ENCODE data around the gene SETD1A. TPM values are rescaled to one million over a fixed set of nuclear protein-coding genes. Genes with fewer than 3 reads are reported as not detected.

Gene SETD1A
- total and polyA plus RNA-seq, 2 of the 8 experiments (the other 6 are each of a cell fraction or from before 2014, with no cell fraction given) = 4.8 to 29.0 TPM

DNA sequence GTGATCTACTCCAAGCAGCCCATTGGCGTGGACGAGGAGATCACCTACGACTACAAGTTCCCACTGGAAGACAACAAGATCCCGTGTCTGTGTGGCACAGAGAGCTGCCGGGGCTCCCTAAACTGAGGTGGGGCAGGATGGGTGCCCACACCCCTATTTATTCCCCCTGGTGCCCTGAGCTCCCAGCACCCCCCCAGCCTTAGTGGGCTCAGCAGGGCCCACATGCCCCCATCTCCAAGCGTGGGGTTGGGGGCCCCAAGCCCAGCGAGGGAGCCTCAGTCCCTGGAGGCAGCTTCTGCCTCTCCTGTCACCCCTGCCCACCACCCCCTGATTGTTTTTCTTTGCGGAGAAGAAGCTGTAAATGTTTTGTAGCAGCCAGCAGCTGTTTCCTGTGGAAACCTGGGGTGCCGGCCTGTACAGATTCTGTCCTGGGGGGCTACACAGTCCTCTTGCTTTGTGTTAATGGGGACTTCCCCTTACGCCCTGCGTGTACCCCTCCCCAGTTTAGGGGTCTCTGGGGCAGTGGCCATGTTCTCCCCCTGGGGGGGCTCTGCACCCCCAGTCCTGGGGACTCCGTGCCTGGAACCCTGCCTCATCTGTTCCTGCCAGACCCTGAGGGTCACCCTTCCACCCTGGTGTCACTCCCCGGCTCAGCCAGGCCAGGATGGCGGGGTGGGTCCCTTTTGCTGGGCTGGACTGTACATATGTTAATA is 26.5 kb downstream of the SETD1A start:
- WGBS, 2 experiments (ENCODE audit: extremely low coverage in 1 of 2, insufficient coverage in 1 of 2, insufficient read length in 1 of 2, insufficient replicate concordance in 2 of 2, low coverage in 1 of 2, low lambda C conversion rate in 2 of 2, missing lambda C conversion rate in 1 of 2) = 91% methylated on average over 13 of the region's 14 CpGs; no CpG with 5 or more reads in 1 of the 2 experiments
- Histone ChIP-seq H3K27ac (ENCODE audit: low read depth, low read length) (no peak overlapping the region), H3K14ac (ENCODE audit: insufficient read length) (no peak overlapping the region), H3K18ac (ENCODE audit: extremely low read depth, low read length) (no peak overlapping the region), H2BK15ac (ENCODE audit: low read length) (no peak overlapping the region), H4K5ac (ENCODE audit: insufficient read length, low read depth, low read length) (no peak overlapping the region), H2AFZ (ENCODE audit: low read length) (no peak overlapping the region), H4K91ac (replicated peaks; ENCODE audit: insufficient read length, low read length) (no peak overlapping the region), H3K23ac (ENCODE audit: insufficient read length) (no peak overlapping the region), H2BK5ac (ENCODE audit: low read depth, low read length) (no peak overlapping the region), H3K4ac (replicated peaks; ENCODE audit: insufficient read length, low read depth, low read length) (no peak overlapping the region), H3K79me1 (ENCODE audit: low read depth, low read length) (no peaks in the 10 kb centered on the region), H3K36me3 (ENCODE audit: control insufficient read depth in 2 of 4, insufficient read depth in 4 of 4, low read length in 3 of 4) (peaks cover 8 to 26% (median 19%) of the 10 kb centered on the region in 4 experiments; a peak in 6 of 8 replicates), H2BK12ac (ENCODE audit: low read depth, low read length) (no peak overlapping the region), H3K4me3 (ENCODE audit: extremely low read depth in 1 of 4, insufficient read depth in 2 of 4, low read depth in 3 of 4, low read length in 4 of 4) (no peak overlapping the region), H3K4me1 (replicated peaks in 1 of 4; ENCODE audit: control insufficient read depth in 3 of 4, insufficient read depth in 4 of 4, low read length in 3 of 4) (peaks cover 0 to 5% (median 2%) of the 10 kb centered on the region in 4 experiments; a peak in 4 of 7 replicates), H2AK5ac (ENCODE audit: low read depth, low read length) (no peak overlapping the region), H3K23me2 (ENCODE audit: low read depth, low read length) (peaks cover 3% of the 10 kb centered on the region; the same call in 1 of the 2 replicates), H3K79me2 (ENCODE audit: control insufficient read depth in 1 of 2, insufficient read depth in 2 of 2, low read length in 2 of 2) (no peaks in the 10 kb centered on the region), H3K56ac (replicated peaks; ENCODE audit: insufficient read length, low read depth, low read length) (no peak overlapping the region), H3K9me3 (ENCODE audit: insufficient read depth in 2 of 2, low read depth in 1 of 2, low read length in 1 of 2) (no peaks in the 10 kb centered on the region), H2BK120ac (replicated peaks; ENCODE audit: low read depth, low read length) (no peak overlapping the region), H3K27me3 (replicated peaks in 1 of 4; ENCODE audit: control insufficient read depth in 3 of 4, extremely low read depth in 1 of 4, insufficient read depth in 3 of 4, low read length in 3 of 4) (no peaks in the 10 kb centered on the region), H4K20me1 (replicated peaks in 1 of 2; ENCODE audit: control insufficient read depth in 1 of 2, insufficient read depth in 2 of 2, low read length in 2 of 2) (peaks cover 0 to 14% of the 10 kb centered on the region in 2 experiments), H3K9ac (replicated peaks in 1 of 4; ENCODE audit: extremely low read depth in 1 of 4, low read depth in 3 of 4, low read length in 3 of 4) (no peak overlapping the region), H3K4me2 (ENCODE audit: insufficient read depth in 1 of 2, low read depth in 2 of 2, low read length in 2 of 2) (no peak overlapping the region), H2BK20ac (ENCODE audit: low read length) (no peak overlapping the region), H4K8ac (ENCODE audit: extremely low read depth, insufficient read depth, low read length) (no peak overlapping the region; the same call in 1 of the 2 replicates)
- no peak for TF ChIP-seq ATF2 (IDR thresholded peaks at IDR 0.05; ENCODE audit: low read length)
- TF ChIP-seq SP1 (IDR thresholded peaks at IDR 0.05; ENCODE audit: low read depth, low read length) = no peak
- TF ChIP-seq JUND (IDR thresholded peaks at IDR 0.05; ENCODE audit: low read length) = no peak
- TF ChIP-seq GTF2F1 (IDR thresholded peaks at IDR 0.05; ENCODE audit: borderline replicate concordance, low read depth, low read length) = no peak
- no peak for TF ChIP-seq CREB1 (IDR thresholded peaks at IDR 0.05)
- TF ChIP-seq CTBP2 (IDR thresholded peaks at IDR 0.05; ENCODE audit: borderline replicate concordance, insufficient read depth, insufficient read length, low read length) = no peak
- no peak for TF ChIP-seq SIX5 (IDR thresholded peaks at IDR 0.05; ENCODE audit: low read depth, low read length)
- no peak for TF ChIP-seq TEAD4 (IDR thresholded peaks at IDR 0.05; ENCODE audit: low read depth, low read length)
- TF ChIP-seq EGR1 (IDR thresholded peaks at IDR 0.05; ENCODE audit: borderline replicate concordance, low read depth, low read length) = no peak
- TF ChIP-seq CBX5 (IDR thresholded peaks at IDR 0.05; ENCODE audit: low read depth, low read length) = no peak
- no peak for TF ChIP-seq NRF1 (IDR thresholded peaks at IDR 0.05; ENCODE audit: low read depth, low read length)
- FAIRE-seq (no peak), DNase-seq (ENCODE audit: low read depth in 1 of 2, low spot score in 2 of 2) (no peak)
- ChIA-PET CTCF (ENCODE audit: partially characterized antibody) (interaction anchor here (0.6 to 5.5 kb wide), 47 partner anchors 9 to 1296 kb away, joined by 3 to 39 read pairs (median 5); partner anchors contain the start of genes PRSS8, ZNF646 and ZNF668), POLR2A (ENCODE audit: partially characterized antibody) (interaction anchor here (0.6 to 5.9 kb wide), 33 partner anchors 7 to 196 kb away, joined by 3 to 45 read pairs (median 4); partner anchors contain the start of genes FUS, KAT8, ORAI3 and STX4)

All from H1 (cell line).